Ovary (tissue), 9 donors: ENCODE measurements around the gene PFKP. TPM values are rescaled to one million over a fixed set of nuclear protein-coding genes. Genes with fewer than 3 reads are reported as not detected.

Experiments used
- DNase-seq, 5 donors: peaks; one replicate each; pipeline ENCODE4 v3.0.0-alpha.2; 2019 to 2020
- H3K27ac ChIP-seq, 2 donors: fragments of 200-600 bp; one replicate each; pipeline versions ENCODE4 v1.5.1 to v1.8.0; 2019 to 2022
- H3K27me3 ChIP-seq: fragments of 200-600 bp; one replicate; pipeline ENCODE4 v1.8.0; 2022
- H3K36me3 ChIP-seq: fragments of 200-600 bp; sonication (generic); one replicate; pipeline ENCODE4 v1.5.1; 2019
- H3K4me1 ChIP-seq: one replicate; pipeline ENCODE4 v1.8.1; 2013; ENCODE audit warnings: mild to moderate bottlenecking, moderate library complexity; ENCODE audit not compliant: insufficient read depth
- H3K4me3 ChIP-seq: fragments of 200-600 bp; sonication (generic); one replicate; pipeline ENCODE4 v1.5.1; 2017
- H3K9me3 ChIP-seq, 2 donors: fragments of 200-600 bp in 1 of 2; sonication (generic) in 1 of 2; one replicate each; pipeline versions ENCODE4 v1.5.1 to v1.8.1; 2013 to 2019; ENCODE audit warnings: mild to moderate bottlenecking in 1 of 2, moderate library complexity in 1 of 2
- EP300 ChIP-seq: sonication (generic); formaldehyde crosslinking; IDR thresholded peaks from one replicate; pipeline ENCODE4 v1.6.1; 2017; ENCODE audit warnings: antibody characterized with exemption
- POLR2A ChIP-seq: fragments of 450-650 bp; IDR thresholded peaks from one replicate; pipeline ENCODE4 v1.6.1; 2017; ENCODE audit warnings: antibody characterized with exemption, mild to moderate bottlenecking, moderate library complexity
- WGBS, 3 donors: extraction: QIAGEN DNeasy Blood & Tissue Kit in 1 of 3; methylation state at CpG; one replicate each; pipeline versions ENCODE4 v1.1.5 to v1.1.7; 2013 to 2017; 5-methylcytosine and 5-hydroxymethylcytosine counted together
- intact Hi-C, 4 donors: fragments of 100-400 bp; cut with DNase I; formaldehyde crosslinking; loops; one replicate each; pipeline versions ENCODE4 v1.11.0 to v1.15.1; 2022 to 2023
- polyA plus RNA-seq, 2 donors: library from polyadenylated mRNA; stranded (reverse); fragments of 200-250 nt in 1 of 2; fragments of 350-450 nt in 1 of 2; fragmentation: Illumina TruSeq in 1 of 2; extraction: RNeasy Lipid Tissue Mini Kit (QIAGEN cat#74804) in 1 of 2; gene quantifications; one replicate each; pipeline ENCODE4 v1.2.3, GENCODE V29; 2013 to 2014
- total RNA-seq, 7 donors: library from RNA; depleted of rRNA in 2 of 7; stranded (reverse); fragments of >200 nt in 2 of 7; fragmentation: NEBNext Ultra II Directional in 3 of 7; extraction: Animal tissue kit (Norgen Biotek cat#: 25700) in 3 of 7; gene quantifications; one replicate each; pipeline versions ENCODE4 v1.1.0 to v1.2.4, GENCODE V29; 2016 to 2023
- TF ChIP-seq, protein P1 (sequence below), 3 donors: fragments of 450-650 bp in 2 of 3; fragments of 200-600 bp in 1 of 3; IDR thresholded peaks; one replicate each; pipeline versions ENCODE4 v1.5.1 to v1.8.0; 2016 to 2022; ENCODE audit warnings: antibody characterized with exemption in 3 of 3, mild to moderate bottlenecking in 1 of 3
- donor health status: DM: no; HTN: no; CAD: no; lungs with moderate emphysema.
- donor health status: DM: no; HTN: no; CAD: no.
- donor health status: Bipolar disorder and iron deficiency.
- donor health status: DM: yes; HTN: yes; CAD: no.
- donor health status: DM: no; HTN: no; CAD: no.
- donor health status: DM: yes; HTN: yes; CAD: no.

PFKP gene
- total and polyA plus RNA-seq, 9 donors = 12.4 to 74.9 (median 23.1) TPM

DNA sequence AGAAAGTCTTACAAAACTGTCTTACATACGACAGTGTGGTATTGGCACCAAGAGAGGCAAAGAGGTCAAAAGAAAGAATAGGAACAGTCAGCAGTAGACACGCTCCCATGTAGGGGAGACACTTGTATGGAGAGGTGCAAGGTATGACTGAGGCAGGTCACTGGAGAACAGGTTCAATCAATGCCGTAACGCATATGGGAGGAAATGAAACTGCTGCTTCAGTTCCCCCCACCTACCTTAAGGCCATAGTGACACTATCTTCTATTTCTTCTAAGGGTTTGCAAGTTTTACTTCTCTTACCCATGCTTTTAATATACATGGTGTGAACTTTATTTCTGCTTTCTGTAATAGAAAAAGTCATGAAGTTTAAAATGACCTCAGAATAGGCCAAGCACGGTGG, 110.7 kb downstream of the PFKP start:
- WGBS, 3 donors = 89 to 98% (median 91%) methylated on average over 5 of the region's 5 CpGs
- Histone ChIP-seq H3K9me3 (no peaks in the 10 kb centered on the region), H3K4me3 (no peak overlapping the region), H3K27me3 (no peaks in the 10 kb centered on the region), H3K36me3 (no peaks in the 10 kb centered on the region), H3K27ac (no peak overlapping the region), H3K4me1 (no peaks in the 10 kb centered on the region)
- TF ChIP-seq EP300 (no peak), POLR2A (no peak)
- TF ChIP-seq, protein P1, sequence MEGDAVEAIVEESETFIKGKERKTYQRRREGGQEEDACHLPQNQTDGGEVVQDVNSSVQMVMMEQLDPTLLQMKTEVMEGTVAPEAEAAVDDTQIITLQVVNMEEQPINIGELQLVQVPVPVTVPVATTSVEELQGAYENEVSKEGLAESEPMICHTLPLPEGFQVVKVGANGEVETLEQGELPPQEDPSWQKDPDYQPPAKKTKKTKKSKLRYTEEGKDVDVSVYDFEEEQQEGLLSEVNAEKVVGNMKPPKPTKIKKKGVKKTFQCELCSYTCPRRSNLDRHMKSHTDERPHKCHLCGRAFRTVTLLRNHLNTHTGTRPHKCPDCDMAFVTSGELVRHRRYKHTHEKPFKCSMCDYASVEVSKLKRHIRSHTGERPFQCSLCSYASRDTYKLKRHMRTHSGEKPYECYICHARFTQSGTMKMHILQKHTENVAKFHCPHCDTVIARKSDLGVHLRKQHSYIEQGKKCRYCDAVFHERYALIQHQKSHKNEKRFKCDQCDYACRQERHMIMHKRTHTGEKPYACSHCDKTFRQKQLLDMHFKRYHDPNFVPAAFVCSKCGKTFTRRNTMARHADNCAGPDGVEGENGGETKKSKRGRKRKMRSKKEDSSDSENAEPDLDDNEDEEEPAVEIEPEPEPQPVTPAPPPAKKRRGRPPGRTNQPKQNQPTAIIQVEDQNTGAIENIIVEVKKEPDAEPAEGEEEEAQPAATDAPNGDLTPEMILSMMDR (IDR thresholded peaks at IDR 0.05) = no peak
- intact Hi-C loops = no loop called here
- no peak for DNase-seq

DNA sequence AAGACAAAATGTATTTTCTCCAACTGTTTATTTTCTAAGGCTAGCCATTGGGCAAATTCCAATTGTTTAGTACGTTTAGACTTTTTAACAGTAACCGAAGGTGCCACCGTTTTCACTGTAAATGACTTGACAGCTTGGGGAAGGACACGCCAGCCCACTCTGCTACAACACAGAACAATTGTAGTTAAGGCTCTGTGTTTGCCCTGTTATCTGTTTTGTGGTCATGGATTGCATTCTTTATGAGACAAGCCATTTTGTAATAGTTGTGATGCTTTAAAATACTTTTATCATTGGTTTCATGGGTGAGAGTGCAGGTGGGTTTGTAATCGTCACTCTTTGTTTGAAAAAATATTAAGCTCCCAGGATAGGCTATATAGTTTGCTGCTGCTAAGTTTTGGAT, 111.8 kb downstream of the PFKP start:
- Histone ChIP-seq H3K4me3 (no peak overlapping the region), H3K4me1 (no peaks in the 10 kb centered on the region), H3K36me3 (no peaks in the 10 kb centered on the region), H3K27me3 (no peaks in the 10 kb centered on the region), H3K9me3 (no peaks in the 10 kb centered on the region), H3K27ac (no peak overlapping the region)
- WGBS, 3 donors = 58 to 72% (median 68%) methylated on average over 5 of the region's 5 CpGs
- no peak for TF ChIP-seq EP300
- TF ChIP-seq POLR2A = no peak
- TF ChIP-seq, protein P1 (IDR thresholded peaks at IDR 0.05) = no peak
- DNase-seq = no peak
- intact Hi-C loops = no loop called here

DNA sequence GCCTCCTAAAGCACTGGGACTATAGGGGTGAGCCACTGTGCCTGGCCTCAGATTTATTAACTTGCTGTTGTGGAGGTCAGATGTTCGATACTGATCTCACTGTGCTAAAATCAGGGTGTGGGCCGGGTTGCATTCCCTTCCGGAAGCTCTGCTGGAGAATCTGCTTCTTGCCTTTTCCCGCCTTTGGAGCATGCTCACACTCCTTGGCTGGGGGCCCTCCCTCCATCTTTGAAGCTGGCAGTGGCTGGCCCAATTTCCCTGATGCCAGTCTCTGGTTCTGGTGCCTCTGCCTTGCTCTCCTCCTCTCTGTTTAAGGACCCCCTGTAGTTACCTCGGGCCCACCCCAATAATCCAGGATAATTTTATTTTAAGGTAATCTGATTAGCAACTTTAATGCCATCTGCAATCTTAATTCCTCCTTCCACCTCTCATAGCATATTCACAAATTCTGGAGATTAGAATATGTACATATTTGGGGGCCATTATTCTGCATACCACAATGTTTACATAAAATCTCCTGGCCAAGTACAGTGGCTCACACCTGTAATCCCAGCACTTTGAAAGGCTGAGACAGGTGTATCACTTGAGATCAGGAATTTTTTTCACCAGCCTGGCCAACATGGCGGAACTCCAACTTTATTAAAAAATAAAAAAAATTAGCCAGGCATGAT, 113.1 kb downstream of the PFKP start:
- no peak overlapping the region for H3K27ac ChIP-seq
- intact Hi-C loops = no loop called here
- no peak overlapping the region for H3K4me3 ChIP-seq
- DNase-seq = no peak
- no peaks in the 10 kb centered on the region for H3K27me3 ChIP-seq
- no peaks in the 10 kb centered on the region for H3K9me3 ChIP-seq
- no peaks in the 10 kb centered on the region for H3K36me3 ChIP-seq
- no peak for TF ChIP-seq EP300
- TF ChIP-seq, protein P1 (IDR thresholded peaks at IDR 0.05) = no peak
- no peak for TF ChIP-seq POLR2A
- 79 to 92% (median 85%) methylated on average over 6 of the region's 6 CpGs for WGBS, 3 donors
- no peaks in the 10 kb centered on the region for H3K4me1 ChIP-seq

DNA sequence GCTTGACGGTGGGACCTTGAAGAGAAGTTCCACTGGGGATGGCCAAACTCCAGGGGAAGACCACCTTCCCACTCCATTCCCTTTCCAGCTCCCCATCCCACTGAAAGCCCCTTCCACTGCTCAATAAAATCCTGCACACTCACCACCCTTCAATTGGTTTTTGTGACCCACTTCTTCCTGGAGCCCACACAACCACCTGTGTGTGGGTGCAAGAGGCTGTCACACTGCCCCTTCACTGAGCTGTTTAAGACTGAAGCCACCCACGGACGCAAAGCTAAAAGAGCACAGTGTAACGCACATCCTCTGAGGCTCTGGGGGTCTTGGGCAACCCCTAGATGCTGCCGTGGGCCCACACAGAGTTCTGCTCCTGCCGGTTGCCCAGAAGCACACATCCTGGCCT, 118.0 kb downstream of the PFKP start:
- 94 to 95% (median 94%) methylated on average over 6 of the region's 6 CpGs for WGBS, 3 donors
- intact Hi-C loops = no loop called here
- no peak for DNase-seq
- TF ChIP-seq POLR2A (no peak), EP300 (no peak)
- TF ChIP-seq, protein P1 (IDR thresholded peaks at IDR 0.05) = no peak
- H3K4me1 ChIP-seq = no peaks in the 10 kb centered on the region
- H3K4me3 ChIP-seq = no peak overlapping the region
- H3K36me3 ChIP-seq = no peaks in the 10 kb centered on the region
- no peak overlapping the region for H3K27ac ChIP-seq
- H3K27me3 ChIP-seq = no peaks in the 10 kb centered on the region
- no peaks in the 10 kb centered on the region for H3K9me3 ChIP-seq
